ENCODE data around the gene DUOX2. TPM values are rescaled to one million over a fixed set of nuclear protein-coding genes. Genes with fewer than 3 reads are reported as not detected.

The DUOX2 gene
- total RNA-seq = not detected in 2 replicates

DNA sequence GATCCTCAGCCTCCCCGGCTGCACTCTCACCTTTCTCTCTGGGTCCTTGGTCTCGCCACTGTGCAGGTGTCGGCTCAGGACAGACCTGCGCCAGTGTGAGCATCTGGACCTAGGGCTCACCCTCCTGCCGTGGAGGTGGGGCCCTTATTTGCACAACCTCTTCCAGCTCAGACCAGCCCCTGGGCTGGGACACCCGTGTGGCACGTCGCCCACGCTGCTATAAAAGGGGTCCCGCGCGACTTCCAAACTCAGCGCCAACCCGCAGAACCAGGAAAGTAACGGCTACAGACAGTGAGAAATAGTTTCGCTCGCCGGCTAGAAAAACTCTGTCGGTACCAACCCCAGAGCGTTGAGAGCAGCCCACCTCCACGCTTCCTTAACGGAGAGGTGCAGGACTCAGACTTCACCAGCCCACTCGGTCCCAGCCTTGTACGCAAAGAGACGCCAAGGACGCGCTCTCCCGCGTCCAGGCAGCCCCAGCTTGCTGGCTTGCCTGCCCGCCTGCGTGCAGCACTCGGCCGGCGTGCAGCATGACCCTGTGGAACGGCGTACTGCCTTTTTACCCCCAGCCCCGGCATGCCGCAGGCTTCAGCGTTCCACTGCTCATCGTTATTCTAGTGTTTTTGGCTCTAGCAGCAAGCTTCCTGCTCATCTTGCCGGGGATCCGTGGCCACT lies at the start of gene DUOX2, which contains the start of gene DUOXA2:
Gene DUOX2 (minus strand): TSS at position 97 of the 675 bp plus-strand sequence. CDS start 761 bp downstream, outside the sequence.
Gene DUOXA2 (plus strand): TSS at position 251 of the 675 bp plus-strand sequence. CDS start 280 bp downstream, at position 531.

DNA sequence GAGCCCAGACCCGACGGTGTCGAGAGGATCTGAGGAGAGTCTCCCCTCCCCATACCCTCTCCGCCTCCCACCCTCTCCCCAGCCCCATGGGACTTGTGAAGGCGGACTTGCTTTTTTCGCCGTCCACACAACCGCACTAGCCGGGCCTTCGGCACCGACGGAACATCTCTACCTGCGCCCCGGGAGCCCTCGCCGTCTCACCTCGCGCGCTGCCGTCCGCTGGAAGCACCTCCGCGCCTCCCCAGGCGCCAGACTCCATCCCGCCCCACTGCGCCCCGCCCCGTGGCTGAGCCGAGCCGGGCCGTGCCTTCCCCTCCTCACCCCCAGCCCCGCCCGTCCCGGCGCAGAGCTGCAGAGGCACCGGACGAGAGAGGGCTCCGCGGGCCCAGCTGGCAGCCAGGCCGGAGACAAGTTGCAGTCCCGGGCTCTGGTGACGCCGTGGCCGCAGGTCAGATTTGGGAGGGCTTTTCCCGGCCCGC lies 15.7 kb upstream of the DUOX2 start, which contains the start of the genes DUOX1 and DUOXA1:
Gene DUOX1 (plus strand): TSS at position 344 of the 479 bp plus-strand sequence. CDS start 1,973 bp downstream, outside the sequence.
Gene DUOXA1 (minus strand): TSS at position 229 of the 479 bp plus-strand sequence. CDS start 6,865 bp downstream, outside the sequence.

Other genes with a start within 250 kb of the DUOX2 start
- gene TERB2, start 157.5 kb downstream of the DUOX2 start, total RNA-seq = not detected in 2 replicates
- gene SORD, start 91.0 kb downstream of the DUOX2 start, total RNA-seq = 28.1 and 30.8 TPM in 2 replicates
- gene DUOXA2, start 154 bp upstream of the DUOX2 start, total RNA-seq = not detected in 2 replicates
- gene DUOXA1, start 15.7 kb upstream of the DUOX2 start, total RNA-seq = 0.50 TPM in 1 of 2 replicates, not detected in the other
- gene DUOX1, start 15.8 kb upstream of the DUOX2 start, total RNA-seq = under 0.01 TPM in 1 of 2 replicates, not detected in the other
- 1.3 and 3.0 TPM in 2 replicates for gene SHF, start 73.8 kb upstream of the DUOX2 start, total RNA-seq
- not detected in 2 replicates for gene SLC28A2, start 138.1 kb upstream of the DUOX2 start, total RNA-seq